GM19468 (cell line): ENCODE data around the gene CMSS1.
A peak's percentile ranks its signal among the peaks of the same experiment; 100 is the strongest.

Experiments used
- ATAC-seq: cut with Tn5 transposase; IDR thresholded peaks from one replicate; pipeline ENCODE4 v1.9.1; 2021; ENCODE audit warnings: mild to moderate bottlenecking, moderate library complexity, moderate number of reproducible peaks; ENCODE audit not compliant: unreplicated experiment; ENCODE audit errors: extremely low read depth

Gene CMSS1

DNA sequence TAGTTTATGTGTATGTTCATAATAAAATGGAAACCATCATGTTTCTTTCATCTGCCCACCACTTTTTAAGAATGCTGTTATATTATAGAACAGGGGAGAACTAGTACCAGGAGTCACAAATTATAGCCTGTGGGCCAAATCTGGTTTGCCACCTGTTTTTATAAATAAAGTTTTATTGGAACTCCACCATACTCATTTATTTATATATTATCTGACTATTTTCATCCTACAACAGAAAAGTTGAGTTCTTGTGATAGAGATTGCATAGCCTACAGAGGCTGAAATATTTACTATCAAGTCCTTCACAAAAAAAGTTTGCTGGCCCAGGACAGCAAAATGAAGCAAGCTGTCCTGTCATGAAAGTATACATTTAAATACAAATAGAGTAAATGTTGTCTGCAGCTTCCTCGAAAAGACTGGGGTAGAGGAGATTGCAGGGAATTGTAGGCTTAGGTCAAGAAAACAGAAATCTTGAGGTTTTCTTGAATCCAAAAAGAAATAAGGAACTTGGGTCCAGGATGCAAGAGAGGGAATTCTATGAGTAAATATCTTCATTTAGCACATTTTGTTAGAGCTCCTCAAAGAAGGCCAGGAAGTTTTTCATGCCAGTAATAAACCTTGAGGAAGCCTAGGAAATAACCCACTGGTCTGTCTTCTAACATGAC, 255.5 kb downstream of the CMSS1 start:
- no peak for ATAC-seq

DNA sequence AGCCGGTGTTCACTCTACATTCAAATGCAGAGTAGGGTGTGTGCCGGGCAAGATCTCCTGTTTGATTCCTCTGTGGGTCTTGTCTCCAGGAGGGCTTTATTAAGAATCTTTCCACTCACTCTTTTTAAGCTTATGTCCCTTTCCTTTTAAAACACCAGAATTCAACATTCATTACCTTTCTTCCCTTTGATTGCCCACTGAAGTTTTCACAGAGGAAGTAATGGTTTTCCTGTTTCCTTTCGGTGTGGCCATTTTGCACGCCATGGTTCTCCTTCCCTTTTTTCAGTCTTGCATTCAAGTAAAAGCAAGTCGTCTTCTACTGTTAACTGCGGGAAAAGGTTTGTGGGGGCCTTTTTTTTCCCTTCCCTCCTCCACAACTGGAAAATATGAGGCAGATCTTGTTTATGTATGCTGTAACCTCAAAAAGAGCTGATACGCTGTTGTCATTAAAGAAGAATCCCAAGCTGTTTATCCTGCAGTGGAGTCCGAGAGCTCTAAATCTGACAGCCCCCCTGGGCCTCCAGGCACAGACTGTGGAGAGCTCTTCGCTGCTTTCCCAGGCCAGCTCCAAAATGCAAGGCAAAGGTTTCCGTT, 256.1 kb downstream of the CMSS1 start:
- ATAC-seq, result no peak

DNA sequence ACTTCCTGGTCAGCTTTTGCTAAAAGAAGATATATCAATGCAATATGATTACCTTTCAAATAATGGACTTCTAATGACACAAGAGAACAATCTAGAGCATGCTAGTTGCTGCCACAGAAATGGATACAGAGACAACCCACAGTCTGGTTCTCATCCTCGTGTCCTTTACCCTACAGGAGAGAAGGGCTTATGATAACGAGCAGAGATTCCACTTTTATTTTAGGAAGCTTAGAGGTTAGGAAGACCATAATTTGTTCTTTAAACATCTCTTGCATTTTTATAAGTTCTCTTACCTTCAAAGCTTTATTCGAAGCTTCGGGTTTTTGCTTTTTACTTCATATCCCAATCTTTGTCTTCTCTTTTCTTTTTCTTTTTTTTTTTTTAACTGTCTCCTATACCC, 257.5 kb downstream of the CMSS1 start:
- no peak for ATAC-seq

GRCh38 chr3:100075851-100076730, 258.4 kb downstream of the CMSS1 start:
- no peak for ATAC-seq

DNA sequence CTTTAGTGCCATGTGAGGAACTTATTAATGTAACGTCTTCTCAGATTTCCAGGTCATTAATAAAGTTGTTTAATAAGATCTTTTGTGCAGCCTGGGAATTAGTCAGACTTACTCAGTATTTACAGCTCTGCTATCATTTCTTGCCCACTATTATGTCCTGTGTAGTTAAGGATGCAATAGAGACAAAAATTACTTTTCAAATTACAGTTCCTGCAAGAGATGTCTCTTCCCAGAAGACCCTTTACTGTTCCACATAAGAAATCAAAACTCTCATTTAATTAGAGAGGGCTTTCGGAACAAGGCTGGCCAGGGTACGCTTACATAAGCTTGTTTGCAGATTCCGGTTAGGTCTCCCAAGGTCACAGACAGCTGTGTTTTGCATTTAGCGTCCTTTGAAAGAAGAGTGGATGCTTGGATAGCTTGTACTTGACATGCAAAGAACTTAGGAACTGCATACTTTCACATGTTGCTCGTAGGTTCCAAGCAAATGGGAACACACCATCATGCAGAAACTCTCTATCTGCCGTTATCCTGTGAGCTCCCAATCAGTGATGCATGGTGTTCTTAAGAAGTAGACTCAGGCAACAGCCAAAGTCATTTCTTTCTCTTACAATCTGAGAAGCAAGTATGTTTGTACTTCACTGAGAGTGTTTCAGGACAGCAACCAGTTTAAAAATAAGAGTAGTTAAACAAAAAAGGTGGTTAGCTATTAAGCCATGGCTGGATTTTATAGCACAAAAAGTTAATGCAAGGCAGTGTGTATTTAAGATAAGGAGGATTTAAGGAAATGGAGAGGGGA, 259.3 kb downstream of the CMSS1 start:
- no peak for ATAC-seq

DNA sequence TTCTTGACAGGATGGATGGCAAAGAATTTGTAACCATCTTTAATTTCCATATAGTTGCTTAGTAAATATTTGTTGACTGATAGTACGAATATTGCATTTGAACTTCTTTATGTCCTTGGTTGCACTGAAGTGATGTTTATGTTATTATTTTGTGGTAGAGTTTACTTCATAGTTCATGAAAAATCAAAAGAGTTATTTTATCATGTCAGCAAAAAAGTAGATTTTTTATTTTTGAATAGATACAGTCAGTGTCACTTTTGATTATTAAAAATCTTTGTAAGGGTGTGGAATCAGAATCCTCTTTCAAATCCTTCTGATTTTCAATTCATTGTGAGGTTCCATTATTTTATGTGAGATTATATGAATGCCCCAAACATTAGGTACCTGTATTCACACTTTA, 261.7 kb downstream of the CMSS1 start:
- ATAC-seq, result no peak

- ATAC-seq, result no peak
These were observed 262.9 kb downstream of the CMSS1 start for GRCh38 chr3:100080573-100080972.

- no peak for ATAC-seq
These were observed 263.6 kb downstream of the CMSS1 start for GRCh38 chr3:100081311-100081710.

- ATAC-seq, result no peak
These were observed 264.5 kb downstream of the CMSS1 start for GRCh38 chr3:100081986-100082692.

- no peak for ATAC-seq
These were observed 265.1 kb downstream of the CMSS1 start for GRCh38 chr3:100082714-100083113.

DNA sequence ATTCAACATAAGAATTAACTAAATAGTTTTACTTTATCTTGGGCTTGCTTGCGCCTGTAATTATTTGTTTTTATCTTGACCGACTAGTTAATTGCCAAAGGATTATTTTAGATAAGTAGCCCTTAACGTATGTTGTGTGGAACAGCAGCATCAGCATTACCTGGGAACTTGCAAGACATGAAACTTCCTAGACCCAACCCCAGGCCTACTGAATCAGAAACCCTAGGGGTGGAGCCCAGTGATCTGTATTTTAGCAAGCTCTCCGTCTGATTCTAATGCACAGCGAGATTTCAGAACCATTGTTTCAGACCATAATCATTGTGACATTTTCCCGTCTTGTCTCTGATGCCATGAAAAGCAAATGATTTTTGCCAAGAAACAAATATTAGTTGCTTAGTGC, 265.5 kb downstream of the CMSS1 start:
- no peak for ATAC-seq

DNA sequence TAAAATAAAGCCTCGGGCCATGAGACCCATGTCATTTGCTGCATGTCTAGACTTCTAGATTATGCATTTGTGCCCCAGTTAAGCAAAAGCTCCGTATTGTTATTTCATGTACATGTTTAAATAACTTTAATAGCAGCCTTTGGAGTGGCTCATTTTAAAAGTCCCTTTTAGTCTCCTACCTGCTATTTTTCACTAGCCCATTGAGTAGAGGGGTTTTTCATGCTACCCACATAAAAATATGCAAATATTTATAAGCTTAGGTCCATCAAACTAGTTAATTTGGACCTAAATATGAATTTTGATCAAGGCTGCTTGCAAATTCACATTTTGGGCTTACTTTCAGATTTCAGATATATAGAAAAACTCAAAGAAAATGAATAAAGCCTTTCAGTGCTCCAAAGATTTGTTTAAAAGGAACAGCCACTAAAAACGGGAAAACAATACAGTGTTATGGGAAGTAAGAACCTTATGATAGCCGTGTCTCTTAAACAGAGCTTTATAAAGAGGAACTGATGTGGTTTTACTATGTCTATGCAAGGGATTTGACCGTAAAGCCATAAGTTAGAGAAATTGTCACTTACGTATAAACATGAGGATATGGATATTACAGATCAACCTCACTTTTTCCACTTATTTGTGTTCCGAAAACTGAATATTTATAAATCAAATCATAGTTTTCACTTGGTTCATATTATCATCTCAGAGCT, 266.6 kb downstream of the CMSS1 start:
- ATAC-seq, result no peak

GRCh38 chr3:100086401-100086800, 268.7 kb downstream of the CMSS1 start:
- ATAC-seq, result no peak

DNA sequence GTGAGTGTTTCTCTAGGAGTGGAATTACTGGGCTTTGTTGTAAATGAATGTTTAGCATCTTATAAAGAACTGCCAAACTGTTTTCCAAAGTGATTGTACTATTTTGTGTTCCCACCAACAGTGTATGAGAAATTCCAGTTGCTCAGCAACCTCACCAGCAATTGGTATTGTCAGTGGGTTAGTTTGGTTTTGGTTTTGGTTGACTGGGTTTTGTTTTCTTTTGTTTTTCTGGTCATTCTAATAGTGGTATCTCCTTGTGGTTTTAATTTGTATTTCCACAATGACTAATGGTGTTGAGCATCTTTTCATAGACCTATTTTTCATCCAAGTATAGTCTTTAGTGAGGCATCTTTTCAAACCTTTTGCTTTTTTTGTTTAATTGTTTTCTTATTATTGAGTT, 269.5 kb downstream of the CMSS1 start:
- peak; percentile 86 for ATAC-seq

DNA sequence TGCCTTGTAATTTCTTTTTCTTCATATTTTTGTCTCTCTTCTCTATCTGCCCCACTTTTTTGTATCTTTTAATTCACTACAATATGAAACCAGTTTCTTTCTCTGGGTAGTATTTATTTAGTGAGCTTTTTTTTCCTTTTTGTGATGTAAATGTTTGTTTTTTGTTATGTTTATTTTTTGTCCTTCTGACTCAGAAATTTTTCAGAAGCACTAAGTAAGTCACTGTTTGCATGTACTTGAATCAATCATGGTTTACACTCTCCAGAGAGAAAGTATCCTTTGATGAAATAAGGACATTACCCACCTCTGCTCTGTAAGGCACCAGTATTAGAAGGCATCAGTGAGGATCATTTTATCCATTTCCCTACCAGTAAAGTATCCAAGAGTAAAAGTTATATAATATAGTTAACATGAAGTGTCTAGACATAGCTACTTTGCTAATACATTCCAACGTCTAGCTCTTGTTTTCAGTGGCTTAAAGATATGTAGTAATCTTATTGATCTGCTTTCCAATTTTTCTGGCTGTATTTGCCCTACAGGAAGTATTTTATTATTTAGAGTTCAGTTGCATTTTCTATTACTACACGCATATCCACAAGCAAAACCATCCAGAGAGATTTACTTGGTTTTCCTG, 271.2 kb downstream of the CMSS1 start:
- ATAC-seq, result no peak

DNA sequence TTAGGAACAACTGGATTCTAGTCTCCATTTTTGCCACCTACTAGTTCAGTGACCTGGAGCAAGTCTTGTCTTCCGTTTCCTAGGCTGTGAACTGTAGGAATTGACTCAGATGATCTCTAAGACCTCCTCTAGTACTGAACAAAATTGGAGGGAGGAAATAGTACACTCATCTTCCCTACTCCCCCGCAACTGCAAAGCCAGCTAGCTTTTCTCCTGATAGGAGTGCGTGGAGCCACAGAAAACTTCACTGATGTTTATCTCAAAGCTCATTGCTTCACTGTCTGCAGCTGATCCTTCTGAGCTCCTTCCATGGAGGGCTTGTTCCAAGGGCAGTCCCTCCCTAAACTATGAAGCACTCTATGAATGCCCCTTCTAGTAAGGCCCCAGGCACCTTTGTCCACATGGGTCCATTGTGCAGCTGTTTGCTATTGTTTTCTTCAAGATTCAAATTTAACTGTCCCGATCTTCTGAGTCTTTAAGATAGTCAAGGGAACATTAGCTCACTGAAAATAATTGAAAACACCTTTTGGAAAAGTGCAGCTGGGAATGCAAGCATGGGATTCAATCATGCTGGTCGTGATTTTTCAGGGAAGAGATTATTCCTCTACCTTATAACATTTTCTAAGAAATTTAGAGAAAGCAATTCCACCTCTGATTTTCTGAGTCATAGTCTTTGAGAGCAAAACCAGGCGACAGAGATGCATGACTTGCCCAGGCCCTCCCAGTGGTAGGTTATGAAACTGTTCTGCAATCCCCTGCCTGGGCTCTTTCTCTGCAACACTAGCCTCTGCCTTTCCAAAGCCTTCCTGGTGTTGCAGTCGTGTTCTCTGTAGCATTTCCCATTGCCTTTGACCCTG, 272.4 kb downstream of the CMSS1 start:
- no peak for ATAC-seq

DNA sequence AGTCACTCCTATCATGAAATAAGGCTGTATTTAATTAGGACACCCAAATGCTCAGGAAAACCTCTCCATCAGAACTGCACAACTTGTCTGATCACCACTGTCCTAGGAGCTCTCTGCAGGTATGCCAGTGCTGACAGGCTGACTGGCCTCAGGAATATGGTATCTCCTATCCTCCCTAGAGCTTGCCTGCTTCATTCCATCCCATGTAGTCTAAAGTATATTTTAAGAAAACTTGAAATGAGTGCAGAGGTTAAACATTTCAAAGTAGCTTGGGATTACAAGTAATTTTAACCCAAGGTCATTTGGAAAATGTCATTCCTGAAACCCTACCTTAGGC, 273.0 kb downstream of the CMSS1 start:
- ATAC-seq, result no peak

DNA sequence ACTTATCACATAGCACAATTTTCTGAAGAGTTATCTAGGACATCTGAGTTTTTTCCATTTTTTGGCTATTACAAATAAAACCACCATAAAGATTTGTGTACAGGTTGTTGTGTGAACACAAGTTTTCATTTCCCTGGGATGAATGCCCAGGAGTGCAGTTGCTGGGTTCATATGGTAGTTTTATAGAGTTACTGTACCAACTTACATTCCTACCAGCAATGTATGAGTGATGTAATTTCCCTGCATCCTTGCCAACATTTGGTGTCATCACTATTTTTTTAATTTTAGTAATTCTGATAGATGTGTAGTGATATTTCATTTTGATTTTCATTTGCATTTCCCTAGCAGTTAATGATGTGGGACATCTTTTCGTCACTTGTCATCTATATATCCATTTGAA, 276.2 kb downstream of the CMSS1 start:
- no peak for ATAC-seq
